Vagina (tissue), 2 donors: ENCODE results near the gene LBX2. TPM values are rescaled to one million over a fixed set of nuclear protein-coding genes. Genes with fewer than 3 reads are reported as not detected.

Source experiments
- DNase-seq, 2 donors: peaks; one replicate each; pipeline ENCODE4 v3.0.0-alpha.2; 2017; ENCODE audit errors: extremely low spot score in 2 of 2
- H3K27ac ChIP-seq: fragments of 200-600 bp; sonication (generic); one replicate; pipeline ENCODE4 v1.5.1; 2019
- H3K27me3 ChIP-seq: fragments of 200-600 bp; sonication (generic); one replicate; pipeline ENCODE4 v1.5.1; 2019
- H3K36me3 ChIP-seq, 2 donors: fragments of 200-600 bp; sonication (generic); one replicate each; pipeline ENCODE4 v1.5.1; 2017 to 2019
- H3K4me1 ChIP-seq: fragments of 200-600 bp; sonication (generic); one replicate; pipeline ENCODE4 v1.5.1; 2019
- H3K4me3 ChIP-seq, 2 donors: fragments of 200-600 bp; sonication (generic); 1 replicate in 1 of 2; 2 replicates in 1 of 2; pipeline ENCODE4 v1.5.1; 2016 to 2019
- H3K9me3 ChIP-seq: fragments of 200-600 bp; sonication (generic); one replicate; pipeline ENCODE4 v1.5.1; 2019
- CTCF ChIP-seq, 3 experiments: fragments of 450-650 bp in 2 of 3; fragments of 200-600 bp in 1 of 3; sonication (generic) in 1 of 3; IDR thresholded peaks; one replicate each; pipeline ENCODE4 v1.5.1; 2017 to 2019; ENCODE audit warnings: antibody characterized with exemption in 3 of 3, mild to moderate bottlenecking in 2 of 3, moderate library complexity in 2 of 3
- POLR2A ChIP-seq, 2 donors: fragments of 450-650 bp; IDR thresholded peaks; one replicate each; pipeline ENCODE4 v1.6.1; 2017; ENCODE audit warnings: antibody characterized with exemption in 2 of 2, mild to moderate bottlenecking in 2 of 2, moderate library complexity in 2 of 2
- POLR2AphosphoS5 ChIP-seq, 2 donors: sonication (generic); formaldehyde crosslinking; IDR thresholded peaks; one replicate each; pipeline ENCODE4 v1.9.0; 2017; ENCODE audit warnings: antibody characterized with exemption in 2 of 2, mild to moderate bottlenecking in 2 of 2, low read depth in 1 of 2; ENCODE audit not compliant: insufficient read depth in 1 of 2
- intact Hi-C: fragments of 100-400 bp; cut with DNase I; formaldehyde crosslinking; loops from one replicate; pipeline ENCODE4 v1.15.1; 2023
- total RNA-seq: library from RNA; depleted of rRNA; stranded (reverse); fragments of >200 nt; gene quantifications from one replicate; pipeline ENCODE4 v1.2.3, GENCODE V29; 2016

LBX2 gene
- total RNA-seq, 1 donor from 2014 or later, result not detected

GRCh38 chr2:74540291-74540690 is 40.9 kb upstream of the LBX2 start:
- Histone ChIP-seq H3K27ac (no peak overlapping the region), H3K4me3 (no peak overlapping the region), H3K27me3 (no peaks in the 10 kb centered on the region), H3K4me1 (no peaks in the 10 kb centered on the region), H3K9me3 (no peaks in the 10 kb centered on the region), H3K36me3 (no peaks in the 10 kb centered on the region)
- intact Hi-C loops, result no loop called here
- DNase-seq, result no peak
- no peak for TF ChIP-seq CTCF (IDR thresholded peaks at IDR 0.05)
- TF ChIP-seq POLR2AphosphoS5 (IDR thresholded peaks at IDR 0.05; ENCODE audit: insufficient read depth in 1 of 2, low read depth in 1 of 2), result no peak
- no peak for TF ChIP-seq POLR2A (IDR thresholded peaks at IDR 0.05)

- H3K4me3 ChIP-seq, result no peak overlapping the region
- H3K36me3 ChIP-seq, result no peaks in the 10 kb centered on the region
- H3K9me3 ChIP-seq, result no peaks in the 10 kb centered on the region
- intact Hi-C loops, result no loop called here
- no peaks in the 10 kb centered on the region for H3K27me3 ChIP-seq
- H3K4me1 ChIP-seq, result no peaks in the 10 kb centered on the region
- no peak for TF ChIP-seq POLR2A (IDR thresholded peaks at IDR 0.05)
- no peak for TF ChIP-seq POLR2AphosphoS5 (IDR thresholded peaks at IDR 0.05; ENCODE audit: insufficient read depth in 1 of 2, low read depth in 1 of 2)
- no peak for TF ChIP-seq CTCF (IDR thresholded peaks at IDR 0.05)
- DNase-seq, result no peak
- no peak overlapping the region for H3K27ac ChIP-seq
These were observed 39.5 kb upstream of the LBX2 start for GRCh38 chr2:74538881-74539339.

- Histone ChIP-seq H3K4me3 (no peak overlapping the region), H3K27ac (no peak overlapping the region), H3K4me1 (peaks cover under 1% of the 10 kb centered on the region), H3K36me3 (peaks cover 0 to 4% of the 10 kb centered on the region in 2 donors), H3K27me3 (no peaks in the 10 kb centered on the region), H3K9me3 (no peaks in the 10 kb centered on the region)
- DNase-seq, result no peak
- intact Hi-C loops, result no loop called here
- TF ChIP-seq POLR2AphosphoS5 (IDR thresholded peaks at IDR 0.05; ENCODE audit: insufficient read depth in 1 of 2, low read depth in 1 of 2), result no peak
- no peak for TF ChIP-seq CTCF (IDR thresholded peaks at IDR 0.05)
- TF ChIP-seq POLR2A (IDR thresholded peaks at IDR 0.05), result no peak
These were observed 37.7 kb upstream of the LBX2 start for GRCh38 chr2:74537140-74537539.

GRCh38 chr2:74536166-74536950 is 37.0 kb upstream of the LBX2 start:
- Histone ChIP-seq H3K27ac (no peak overlapping the region), H3K4me3 (no peak overlapping the region), H3K27me3 (no peaks in the 10 kb centered on the region), H3K4me1 (peaks cover 8% of the 10 kb centered on the region), H3K9me3 (no peaks in the 10 kb centered on the region), H3K36me3 (peaks cover 0 to 4% of the 10 kb centered on the region in 2 donors)
- no peak for DNase-seq
- intact Hi-C loops, result no loop called here
- no peak for TF ChIP-seq POLR2A (IDR thresholded peaks at IDR 0.05)
- TF ChIP-seq CTCF (IDR thresholded peaks at IDR 0.05), result no peak
- TF ChIP-seq POLR2AphosphoS5 (IDR thresholded peaks at IDR 0.05; ENCODE audit: insufficient read depth in 1 of 2, low read depth in 1 of 2), result no peak

- peaks cover 17% of the 10 kb centered on the region for H3K4me1 ChIP-seq
- peaks cover 0 to 4% of the 10 kb centered on the region in 2 donors for H3K36me3 ChIP-seq
- no peak overlapping the region for H3K4me3 ChIP-seq
- DNase-seq, result no peak
- H3K27me3 ChIP-seq, result no peaks in the 10 kb centered on the region
- no peaks in the 10 kb centered on the region for H3K9me3 ChIP-seq
- H3K27ac ChIP-seq, result no peak overlapping the region
- TF ChIP-seq POLR2AphosphoS5 (IDR thresholded peaks at IDR 0.05; ENCODE audit: insufficient read depth in 1 of 2, low read depth in 1 of 2) (no peak), CTCF (IDR thresholded peaks at IDR 0.05) (no peak), POLR2A (IDR thresholded peaks at IDR 0.05) (no peak)
- intact Hi-C loops, result no loop called here
These were observed 36.1 kb upstream of the LBX2 start for GRCh38 chr2:74535440-74535965.
